BLaER1 treated with 17β-estradiol and CSF1 and Interleukin-3, amounts not matched to agents 10 nM and 100 nM (cell line): ENCODE data around the gene EXOC6.

Experiments used
- H3K27ac ChIP-seq, 11 experiments: shearing (Covaris generic); formaldehyde crosslinking; 2 replicates each; pipeline ENCODE4 v1.8.1; 2022
- H3K27me3 ChIP-seq, 11 experiments: shearing (Covaris generic); formaldehyde crosslinking; 2 replicates each; pipeline ENCODE4 v1.8.1; 2022
- H3K36me3 ChIP-seq, 11 experiments: shearing (Covaris generic); formaldehyde crosslinking; 2 replicates each; pipeline ENCODE4 v1.8.1; 2022
- H3K4me1 ChIP-seq, 10 experiments: shearing (Covaris generic); formaldehyde crosslinking; 2 replicates each; pipeline ENCODE4 v1.8.1; 2022
- H3K4me2 ChIP-seq, 11 experiments: shearing (Covaris generic); formaldehyde crosslinking; 2 replicates each; pipeline ENCODE4 v1.8.1; 2022
- H3K4me3 ChIP-seq, 10 experiments: shearing (Covaris generic); formaldehyde crosslinking; 2 replicates each; pipeline ENCODE4 v1.8.1; 2022
- H3K9ac ChIP-seq, 11 experiments: shearing (Covaris generic); formaldehyde crosslinking; 2 replicates each; pipeline ENCODE4 v1.8.1; 2022
- H3K9me3 ChIP-seq, 11 experiments: shearing (Covaris generic); formaldehyde crosslinking; replicated peaks in 1 of 11; 2 replicates each; pipeline ENCODE4 v1.8.1; 2022
- H4K20me1 ChIP-seq, 11 experiments: shearing (Covaris generic); formaldehyde crosslinking; 2 replicates each; pipeline ENCODE4 v1.8.1; 2022
- Cebpa-rat ChIP-seq, 11 experiments: shearing (Covaris generic); IDR thresholded peaks; 2 replicates each; pipeline ENCODE4 v1.8.1; 2022

Gene EXOC6

DNA sequence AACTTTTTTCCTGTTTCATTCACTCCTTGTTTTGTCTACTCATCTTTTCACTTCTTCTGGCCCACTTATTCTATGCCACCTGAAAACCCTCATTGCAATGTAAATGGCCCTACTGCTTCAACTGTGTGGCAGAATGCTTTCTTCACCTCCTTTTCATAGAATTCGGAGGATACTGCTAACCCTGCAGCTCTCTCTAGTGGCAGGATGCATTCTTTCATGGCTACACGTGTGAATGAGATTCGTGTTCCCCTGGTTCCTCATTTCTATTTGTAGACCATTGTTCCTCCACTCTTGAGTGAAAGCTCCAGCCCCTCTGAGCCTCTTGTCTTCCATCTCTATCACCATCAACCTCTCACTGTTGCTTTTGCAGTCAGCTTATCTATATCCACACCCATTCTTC, 191.4 kb downstream of the EXOC6 start:
- TF ChIP-seq Cebpa-rat (IDR thresholded peaks at IDR 0.05) = no peak
- H3K4me1 ChIP-seq = peaks cover 5 to 18% (median 11%) of the 10 kb centered on the region in 10 experiments; a peak in 15 of 20 replicates
- H3K36me3 ChIP-seq = no peaks in the 10 kb centered on the region
- H3K27me3 ChIP-seq = no peaks in the 10 kb centered on the region
- peak overlapping the region in 4 of 11 experiments; percentile 0 to 25 (median 2); a peak in 4 of 22 replicates for H3K4me2 ChIP-seq
- H4K20me1 ChIP-seq = no peaks in the 10 kb centered on the region
- no peak overlapping the region for H3K4me3 ChIP-seq
- no peak overlapping the region for H3K27ac ChIP-seq
- no peaks in the 10 kb centered on the region for H3K9me3 ChIP-seq
- H3K9ac ChIP-seq = no peak overlapping the region

DNA sequence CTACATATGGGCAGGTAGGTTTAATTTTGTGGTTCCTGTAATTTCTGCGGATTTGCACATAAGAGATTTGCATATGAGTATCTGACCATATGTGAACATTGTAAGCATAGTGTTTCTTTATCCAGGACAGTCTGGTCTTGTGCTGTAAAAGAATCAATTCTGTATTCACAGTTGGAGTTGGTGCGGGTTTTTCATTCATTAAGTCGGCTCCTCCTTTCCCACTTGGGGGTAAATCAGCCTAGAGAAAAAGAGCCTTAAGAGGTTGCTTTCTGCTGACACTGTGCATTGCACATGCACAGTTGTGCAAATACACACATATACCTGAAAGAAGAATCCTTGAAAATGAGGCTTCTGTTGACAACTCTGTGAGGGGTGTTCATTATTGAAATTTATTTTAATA, 206.2 kb downstream of the EXOC6 start:
- no peak overlapping the region for H3K4me3 ChIP-seq
- no peak overlapping the region for H3K4me2 ChIP-seq
- H3K9me3 ChIP-seq = peaks cover 2 to 10% (median 7%) of the 10 kb centered on the region in 11 experiments; a peak in 20 of 22 replicates
- H3K36me3 ChIP-seq = peaks cover 7 to 14% (median 10%) of the 10 kb centered on the region in 11 experiments; a peak in 19 of 22 replicates
- no peak overlapping the region for H3K9ac ChIP-seq
- H3K27ac ChIP-seq = no peak overlapping the region
- H3K27me3 ChIP-seq = no peaks in the 10 kb centered on the region
- H3K4me1 ChIP-seq = no peaks in the 10 kb centered on the region
- no peak for TF ChIP-seq Cebpa-rat (IDR thresholded peaks at IDR 0.05)
- no peaks in the 10 kb centered on the region for H4K20me1 ChIP-seq

DNA sequence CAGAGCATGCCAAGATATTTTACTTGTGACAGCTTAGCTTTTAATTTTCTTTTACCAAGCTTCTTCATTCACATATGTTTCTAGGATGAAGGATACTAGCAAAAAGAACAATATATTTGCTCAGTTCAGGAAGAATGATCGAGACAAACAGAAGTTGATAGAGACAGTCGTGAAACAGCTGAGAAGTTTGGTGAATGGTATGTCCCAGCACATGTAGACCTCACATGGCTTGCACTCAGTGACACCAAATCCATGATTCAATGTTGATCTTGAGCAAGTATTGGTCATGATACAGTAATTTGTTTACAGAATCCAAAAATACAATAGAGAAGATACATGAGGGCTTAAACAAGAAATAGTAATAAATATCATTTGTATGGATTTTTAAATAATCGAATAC, 209.8 kb downstream of the EXOC6 start:
- Histone ChIP-seq H3K9me3 (peaks cover 38 to 46% (median 43%) of the 10 kb centered on the region in 11 experiments), H3K9ac (no peak overlapping the region), H3K4me1 (no peaks in the 10 kb centered on the region), H3K27ac (no peak overlapping the region), H3K27me3 (no peaks in the 10 kb centered on the region), H3K36me3 (peaks cover 37 to 51% (median 43%) of the 10 kb centered on the region in 11 experiments), H3K4me3 (no peak overlapping the region), H4K20me1 (no peaks in the 10 kb centered on the region), H3K4me2 (no peak overlapping the region)
- no peak for TF ChIP-seq Cebpa-rat (IDR thresholded peaks at IDR 0.05)

DNA sequence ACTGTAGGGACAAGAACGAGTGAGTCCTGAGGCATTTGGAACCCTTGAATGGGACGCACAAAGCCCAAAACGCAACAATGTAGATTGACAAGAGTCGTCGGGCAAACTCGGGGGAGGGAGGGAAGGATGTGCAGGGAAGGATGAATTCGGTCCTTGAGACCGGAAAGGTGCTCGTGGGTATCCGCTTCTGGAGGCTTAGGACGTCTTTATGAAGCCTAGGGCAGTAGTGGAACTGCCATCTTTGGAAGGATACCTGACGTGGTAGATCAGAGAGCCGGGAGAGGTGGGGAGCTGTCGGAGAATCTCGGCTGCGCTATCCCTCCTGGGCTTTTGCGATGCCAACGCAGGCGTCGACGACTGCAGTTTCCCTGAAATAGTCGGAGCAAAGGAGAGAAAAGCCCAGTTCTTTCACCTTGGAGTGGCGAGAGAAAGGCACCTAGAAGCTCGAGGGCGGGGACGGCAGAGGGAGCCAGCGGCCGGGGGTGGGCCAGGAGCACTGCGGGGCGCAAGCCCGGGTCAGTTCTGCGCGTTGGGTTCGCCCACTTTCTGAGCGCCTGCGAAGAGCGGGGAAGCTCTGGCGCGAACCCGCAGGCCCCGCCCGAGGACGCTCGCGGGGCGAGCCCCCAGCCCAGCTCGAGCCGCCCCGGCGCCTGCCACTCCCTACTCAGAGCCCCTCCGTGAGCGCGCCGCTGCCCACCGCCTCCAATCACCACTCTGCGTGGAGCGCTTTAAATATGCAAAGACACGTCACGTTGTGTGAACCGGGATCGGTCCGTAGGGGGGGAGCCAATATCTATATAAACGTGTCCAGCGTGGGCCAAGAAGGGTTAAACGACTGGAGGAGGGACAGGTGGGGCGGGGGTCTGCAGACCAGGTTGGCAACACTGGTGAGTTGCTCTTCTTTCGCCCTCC, 211.9 kb downstream of the EXOC6 start, which contains the start of gene CYP26C1:
Gene CYP26C1, plus strand, starts transcription at position 824 of the 912 bp plus-strand sequence. CDS start 466 bp downstream, outside the sequence.
- H3K4me3 ChIP-seq = no peak within 1 kb of the TSS
- no peak within 1 kb of the TSS for H3K9ac ChIP-seq
- peaks cover 37 to 51% (median 43%) of the 10 kb centered on the region in 11 experiments for H3K36me3 ChIP-seq
- peaks cover under 1 to 9% (median 3%) of the 10 kb centered on the region in 11 experiments; a peak in 18 of 22 replicates for H3K27me3 ChIP-seq
- H3K4me1 ChIP-seq = no peaks in the 10 kb centered on the region
- peaks cover 38 to 48% (median 45%) of the 10 kb centered on the region in 11 experiments for H3K9me3 ChIP-seq
- H3K4me2 ChIP-seq = no peak within 1 kb of the TSS
- TF ChIP-seq Cebpa-rat (IDR thresholded peaks at IDR 0.05) = no peak
- H3K27ac ChIP-seq = no peak within 1 kb of the TSS
- H4K20me1 ChIP-seq = 0 out of 22 replicates have a peak, but pooled peaks cover 0 to 7% (median 0%) of the 10 kb centered on the region in 11 experiments

DNA sequence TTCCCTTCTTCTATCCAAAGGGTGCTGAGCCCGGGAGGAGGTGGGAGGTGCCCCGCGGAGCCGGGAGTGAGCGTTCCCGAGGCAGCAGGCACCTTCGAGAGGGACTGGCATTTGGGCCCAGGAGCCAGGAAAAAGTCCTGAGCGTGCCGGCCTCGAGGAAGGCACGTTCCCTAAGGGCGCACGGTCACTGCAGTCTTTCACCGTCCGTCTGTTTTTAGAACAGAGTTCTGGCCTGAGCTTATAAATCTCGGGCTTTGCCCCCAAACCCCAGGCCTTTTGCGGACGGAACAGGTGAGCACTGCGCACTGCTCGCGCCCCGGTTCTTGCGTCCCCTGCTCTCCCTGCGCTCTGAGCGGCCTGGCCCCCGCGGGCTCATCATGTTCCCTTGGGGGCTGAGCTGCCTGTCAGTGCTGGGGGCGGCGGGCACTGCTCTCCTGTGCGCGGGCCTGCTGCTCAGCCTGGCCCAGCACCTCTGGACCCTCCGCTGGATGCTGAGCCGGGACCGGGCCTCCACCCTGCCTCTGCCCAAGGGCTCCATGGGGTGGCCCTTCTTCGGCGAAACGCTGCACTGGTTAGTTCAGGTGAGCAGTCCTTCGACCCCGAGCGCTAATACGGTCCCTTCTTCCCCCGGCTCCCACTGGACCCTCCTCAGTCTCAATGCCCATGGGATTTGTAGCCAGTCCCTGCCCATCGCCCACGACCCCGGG, 212.7 kb downstream of the EXOC6 start:
- no peak overlapping the region for H3K4me2 ChIP-seq

DNA sequence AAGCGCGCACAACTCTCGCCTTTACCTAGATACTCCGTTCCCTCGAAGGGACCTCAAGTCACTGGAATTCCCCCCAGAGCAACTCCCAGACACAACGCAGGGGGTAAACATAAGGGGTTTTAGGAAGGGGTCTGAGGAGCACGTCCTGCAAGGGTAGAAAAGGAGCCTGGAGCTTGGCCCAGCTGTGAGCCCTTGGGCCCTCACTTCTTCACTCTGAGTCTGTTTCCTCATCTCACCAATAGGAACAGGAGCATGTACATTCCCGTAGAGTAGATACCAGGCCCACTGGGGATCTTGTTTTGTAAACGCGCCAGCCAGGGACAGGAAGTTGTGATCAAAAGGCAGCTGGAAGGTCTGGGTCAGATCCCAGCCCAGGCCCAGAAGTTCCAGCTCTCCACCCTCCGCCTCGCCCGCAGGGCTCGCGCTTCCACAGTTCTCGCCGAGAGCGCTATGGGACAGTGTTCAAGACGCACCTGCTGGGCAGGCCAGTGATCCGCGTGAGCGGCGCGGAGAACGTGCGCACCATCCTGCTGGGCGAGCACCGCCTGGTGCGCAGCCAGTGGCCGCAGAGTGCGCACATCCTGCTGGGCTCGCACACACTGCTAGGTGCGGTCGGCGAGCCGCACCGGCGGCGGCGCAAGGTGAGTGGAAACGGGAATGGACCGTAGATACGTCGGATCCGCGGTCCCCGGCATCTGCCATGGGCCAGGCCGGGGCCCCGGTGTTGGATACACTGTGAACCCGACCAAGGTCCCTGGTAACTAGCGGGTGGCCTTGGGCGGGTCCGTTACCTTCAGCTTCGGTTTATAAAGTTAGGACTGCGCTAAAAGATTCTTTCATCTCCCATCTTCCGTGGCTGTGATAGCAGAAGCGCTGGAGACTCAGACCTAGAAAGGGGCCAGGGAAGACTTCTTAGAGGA, 213.5 kb downstream of the EXOC6 start:
- Histone ChIP-seq H4K20me1 (peaks cover 0 to 9% (median 0%) of the 10 kb centered on the region in 11 experiments; a peak in 4 of 22 replicates), H3K9me3 (peaks cover 38 to 48% (median 45%) of the 10 kb centered on the region in 11 experiments), H3K4me2 (no peak overlapping the region), H3K36me3 (peaks cover 37 to 51% (median 43%) of the 10 kb centered on the region in 11 experiments), H3K4me1 (no peaks in the 10 kb centered on the region), H3K27me3 (peaks cover 17 to 26% (median 19%) of the 10 kb centered on the region in 11 experiments), H3K9ac (no peak overlapping the region), H3K27ac (no peak overlapping the region), H3K4me3 (no peak overlapping the region)
- no peak for TF ChIP-seq Cebpa-rat (IDR thresholded peaks at IDR 0.05)

More for the DNA sequence above, 212.7 kb downstream of the EXOC6 start:
- H3K4me3 ChIP-seq = no peak overlapping the region
- no peak overlapping the region for H3K9ac ChIP-seq
- peaks cover 37 to 51% (median 43%) of the 10 kb centered on the region in 11 experiments for H3K36me3 ChIP-seq
- peaks cover 38 to 48% (median 45%) of the 10 kb centered on the region in 11 experiments for H3K9me3 ChIP-seq
- H3K4me1 ChIP-seq = no peaks in the 10 kb centered on the region
- H4K20me1 ChIP-seq = peaks cover 0 to 7% (median 0%) of the 10 kb centered on the region in 11 experiments; a peak in 4 of 22 replicates
- no peak overlapping the region for H3K27ac ChIP-seq
- no peak for TF ChIP-seq Cebpa-rat (IDR thresholded peaks at IDR 0.05)
- H3K27me3 ChIP-seq = peaks cover 9 to 18% (median 11%) of the 10 kb centered on the region in 11 experiments

DNA sequence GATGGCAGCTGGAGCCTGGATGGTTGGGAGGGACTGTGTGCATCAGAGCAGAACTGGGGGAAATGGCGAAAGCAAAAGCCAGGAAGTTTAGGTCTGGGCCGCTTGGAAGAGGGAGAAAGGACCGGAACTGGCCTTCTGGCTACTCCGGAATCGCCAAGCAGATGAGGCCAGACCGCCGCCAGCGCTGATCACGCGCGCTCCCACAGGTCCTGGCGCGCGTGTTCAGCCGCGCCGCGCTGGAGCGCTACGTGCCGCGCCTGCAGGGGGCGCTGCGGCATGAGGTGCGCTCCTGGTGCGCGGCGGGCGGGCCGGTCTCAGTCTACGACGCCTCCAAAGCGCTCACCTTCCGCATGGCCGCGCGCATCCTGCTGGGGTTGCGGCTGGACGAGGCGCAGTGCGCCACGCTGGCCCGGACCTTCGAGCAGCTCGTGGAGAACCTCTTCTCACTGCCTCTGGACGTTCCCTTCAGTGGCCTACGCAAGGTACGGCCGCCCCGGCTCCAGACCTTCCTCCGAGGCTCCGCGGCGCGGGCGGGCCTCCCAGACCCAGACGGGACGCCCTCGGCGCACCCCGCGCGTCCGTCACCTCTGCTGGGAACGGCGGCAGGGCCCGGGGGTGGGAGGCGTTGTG, 214.3 kb downstream of the EXOC6 start:
- H3K27me3 ChIP-seq = peaks cover 25 to 33% (median 27%) of the 10 kb centered on the region in 11 experiments
- H3K4me2 ChIP-seq = no peak overlapping the region
- H3K27ac ChIP-seq = no peak overlapping the region

More for the DNA sequence above, 214.3 kb downstream of the EXOC6 start:
- H3K9ac ChIP-seq = no peak overlapping the region
- H3K4me3 ChIP-seq = no peak overlapping the region
- H3K9me3 ChIP-seq = peaks cover 38 to 48% (median 45%) of the 10 kb centered on the region in 11 experiments
- H3K36me3 ChIP-seq = peaks cover 37 to 51% (median 43%) of the 10 kb centered on the region in 11 experiments
- peaks cover 0 to 16% (median 0%) of the 10 kb centered on the region in 11 experiments; a peak in 4 of 22 replicates for H4K20me1 ChIP-seq
- H3K4me1 ChIP-seq = no peaks in the 10 kb centered on the region
- TF ChIP-seq Cebpa-rat (IDR thresholded peaks at IDR 0.05) = no peak
